GM11168 (cell line): ENCODE results near the gene TRIM71.

ENCODE experiments used
- in situ Hi-C: fragments of 300-500 bp; cut with MboI; formaldehyde crosslinking; loops from one replicate; pipeline ENCODE4 v1.12.0; 2022; ENCODE audit warnings: low sequenced_read_pairs; ENCODE audit not compliant: unreplicated experiment

The TRIM71 gene

DNA sequence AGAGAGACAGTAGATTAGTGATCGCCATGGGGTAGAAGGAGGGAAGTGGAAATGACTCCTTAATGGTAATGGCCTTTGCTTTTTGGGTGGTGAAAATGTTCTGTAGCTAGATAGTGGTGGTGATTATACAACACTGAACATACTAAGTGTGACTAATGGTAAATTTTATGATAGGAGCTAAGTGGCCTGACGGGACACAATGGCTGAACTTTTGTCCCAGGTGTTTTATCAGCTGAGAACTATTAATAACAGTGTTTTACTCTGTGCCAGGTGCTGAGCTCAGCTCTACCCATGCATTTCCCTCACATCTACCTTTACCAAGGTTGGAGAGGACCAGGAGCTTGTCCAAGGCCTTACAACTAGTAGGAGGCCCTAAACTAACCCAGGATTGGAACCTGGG is 66.8 kb downstream of the TRIM71 start:
- in situ Hi-C loops = loop anchor here (25.0 kb wide), 1 partner anchor 372 kb away; the partner anchor contains the start of gene CMTM6

DNA sequence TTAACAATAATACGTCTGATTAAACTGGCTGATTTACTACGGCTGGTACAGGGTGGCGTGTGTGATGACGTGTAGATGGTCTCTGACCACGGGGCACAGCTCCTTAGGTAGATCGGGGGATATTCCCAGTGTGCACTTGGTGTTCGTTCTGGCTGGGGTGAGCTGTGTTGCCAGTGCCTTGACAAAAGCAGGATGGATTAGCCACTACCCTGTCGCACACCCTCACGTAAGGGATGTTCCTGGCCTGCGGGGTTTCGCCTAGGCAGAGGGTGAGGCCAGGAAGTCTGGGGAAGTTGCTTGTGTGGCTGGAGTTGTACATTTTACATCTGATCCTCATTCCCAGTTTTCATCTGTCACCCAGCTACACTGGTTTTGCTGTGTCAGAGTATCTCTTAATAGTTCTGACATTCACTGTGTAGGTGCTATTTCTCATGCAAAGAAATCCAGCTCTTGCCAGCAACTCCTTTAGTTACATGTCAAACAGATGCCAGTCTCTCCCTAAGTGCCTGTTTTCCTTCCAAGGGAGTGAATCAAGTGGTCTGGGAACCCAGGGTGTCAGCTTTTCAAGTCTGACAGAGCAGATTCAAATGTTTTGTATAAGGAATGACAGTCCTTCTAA is 67.6 kb downstream of the TRIM71 start:
- in situ Hi-C loops = loop anchor here (25.0 kb wide), 1 partner anchor 373 kb away; the partner anchor contains the start of gene CMTM6

DNA sequence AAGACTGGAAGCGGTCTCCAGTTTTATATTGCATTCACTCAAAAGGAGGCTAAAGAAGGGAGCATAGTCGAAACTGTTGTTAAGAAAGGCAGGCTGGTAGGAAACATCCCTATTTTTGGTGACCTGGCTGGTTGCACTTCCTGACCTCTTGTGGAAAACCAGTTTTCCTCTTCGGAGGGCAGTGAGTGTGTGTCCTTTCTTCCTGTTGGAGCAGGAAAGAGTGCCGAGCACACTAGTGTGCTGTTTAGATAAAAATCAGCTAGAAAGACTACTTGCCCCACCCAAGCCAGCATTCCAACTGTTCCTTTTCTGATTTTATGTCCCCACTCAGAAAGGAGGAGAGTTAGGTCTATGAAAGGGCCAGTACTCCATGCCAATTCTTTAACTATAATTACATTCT is 68.5 kb downstream of the TRIM71 start:
- in situ Hi-C loops = loop anchor here (25.0 kb wide), 1 partner anchor 374 kb away; the partner anchor contains the start of gene CMTM6

DNA sequence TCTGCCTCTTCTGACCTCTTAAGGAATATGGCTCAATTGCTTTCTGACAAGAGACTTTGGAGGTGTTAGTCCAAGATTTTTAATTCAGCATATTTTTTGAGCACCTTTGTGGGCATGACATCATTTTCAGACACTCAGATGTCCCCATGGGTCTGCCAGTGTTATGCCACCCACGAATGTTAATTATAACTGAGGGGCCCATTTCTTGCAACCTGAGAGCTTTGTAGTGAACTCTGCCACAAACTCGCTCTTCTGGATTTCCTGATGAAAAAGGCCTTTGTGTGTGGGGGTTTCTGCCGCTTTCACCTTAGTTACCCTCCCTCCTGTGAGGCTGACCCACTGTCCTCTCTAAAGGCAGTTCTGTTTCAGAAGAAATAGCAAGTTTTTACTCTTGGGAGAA is 69.1 kb downstream of the TRIM71 start:
- in situ Hi-C loops = loop anchor here (25.0 kb wide), 1 partner anchor 375 kb away; the partner anchor contains the start of gene CMTM6

DNA sequence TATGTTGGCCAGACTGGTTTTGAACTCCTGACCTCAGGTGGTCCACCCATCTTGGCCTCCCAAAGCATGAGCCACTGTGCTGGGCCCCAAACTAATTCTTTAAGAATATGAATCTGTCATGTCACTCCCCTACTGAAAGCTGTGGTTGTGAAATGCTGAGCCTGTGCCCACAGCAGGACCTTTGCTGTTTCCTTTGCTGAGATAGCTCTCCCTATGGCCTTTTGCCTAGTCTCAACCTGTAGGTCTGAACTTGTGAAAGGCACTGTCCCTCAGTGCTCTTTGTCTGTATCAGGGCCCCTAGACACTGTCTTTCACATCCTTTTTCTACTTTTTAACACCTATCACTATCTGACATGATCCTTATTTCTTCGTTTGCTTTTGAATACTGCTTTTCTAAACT is 70.9 kb downstream of the TRIM71 start:
- in situ Hi-C loops = loop anchor here (25.0 kb wide), 1 partner anchor 376 kb away; the partner anchor contains the start of gene CMTM6

DNA sequence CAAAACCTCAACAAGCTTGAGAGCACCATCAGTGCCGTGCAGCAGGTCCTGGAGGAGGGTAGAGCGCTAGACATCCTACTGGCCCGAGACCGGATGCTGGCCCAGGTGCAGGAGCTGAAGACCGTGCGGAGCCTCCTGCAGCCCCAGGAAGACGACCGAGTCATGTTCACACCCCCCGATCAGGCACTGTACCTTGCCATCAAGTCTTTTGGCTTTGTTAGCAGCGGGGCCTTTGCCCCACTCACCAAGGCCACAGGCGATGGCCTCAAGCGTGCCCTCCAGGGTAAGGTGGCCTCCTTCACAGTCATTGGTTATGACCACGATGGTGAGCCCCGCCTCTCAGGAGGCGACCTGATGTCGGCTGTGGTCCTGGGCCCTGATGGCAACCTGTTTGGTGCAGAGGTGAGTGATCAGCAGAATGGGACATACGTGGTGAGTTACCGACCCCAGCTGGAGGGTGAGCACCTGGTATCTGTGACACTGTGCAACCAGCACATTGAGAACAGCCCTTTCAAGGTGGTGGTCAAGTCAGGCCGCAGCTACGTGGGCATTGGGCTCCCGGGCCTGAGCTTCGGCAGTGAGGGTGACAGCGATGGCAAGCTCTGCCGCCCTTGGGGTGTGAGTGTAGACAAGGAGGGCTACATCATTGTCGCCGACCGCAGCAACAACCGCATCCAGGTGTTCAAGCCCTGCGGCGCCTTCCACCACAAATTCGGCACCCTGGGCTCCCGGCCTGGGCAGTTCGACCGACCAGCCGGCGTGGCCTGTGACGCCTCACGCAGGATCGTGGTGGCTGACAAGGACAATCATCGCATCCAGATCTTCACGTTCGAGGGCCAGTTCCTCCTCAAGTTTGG is 72.9 kb downstream of the TRIM71 start:
- in situ Hi-C loops = loop anchor here (25.0 kb wide), 1 partner anchor 378 kb away; the partner anchor contains the start of gene CMTM6

DNA sequence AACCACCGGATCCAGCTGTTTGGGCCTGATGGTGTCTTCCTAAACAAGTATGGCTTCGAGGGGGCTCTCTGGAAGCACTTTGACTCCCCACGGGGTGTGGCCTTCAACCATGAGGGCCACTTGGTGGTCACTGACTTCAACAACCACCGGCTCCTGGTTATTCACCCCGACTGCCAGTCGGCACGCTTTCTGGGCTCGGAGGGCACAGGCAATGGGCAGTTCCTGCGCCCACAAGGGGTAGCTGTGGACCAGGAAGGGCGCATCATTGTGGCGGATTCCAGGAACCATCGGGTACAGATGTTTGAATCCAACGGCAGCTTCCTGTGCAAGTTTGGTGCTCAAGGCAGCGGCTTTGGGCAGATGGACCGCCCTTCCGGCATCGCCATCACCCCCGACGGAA is 73.6 kb downstream of the TRIM71 start:
- in situ Hi-C loops = loop anchor here (25.0 kb wide), 1 partner anchor 379 kb away; the partner anchor contains the start of gene CMTM6

DNA sequence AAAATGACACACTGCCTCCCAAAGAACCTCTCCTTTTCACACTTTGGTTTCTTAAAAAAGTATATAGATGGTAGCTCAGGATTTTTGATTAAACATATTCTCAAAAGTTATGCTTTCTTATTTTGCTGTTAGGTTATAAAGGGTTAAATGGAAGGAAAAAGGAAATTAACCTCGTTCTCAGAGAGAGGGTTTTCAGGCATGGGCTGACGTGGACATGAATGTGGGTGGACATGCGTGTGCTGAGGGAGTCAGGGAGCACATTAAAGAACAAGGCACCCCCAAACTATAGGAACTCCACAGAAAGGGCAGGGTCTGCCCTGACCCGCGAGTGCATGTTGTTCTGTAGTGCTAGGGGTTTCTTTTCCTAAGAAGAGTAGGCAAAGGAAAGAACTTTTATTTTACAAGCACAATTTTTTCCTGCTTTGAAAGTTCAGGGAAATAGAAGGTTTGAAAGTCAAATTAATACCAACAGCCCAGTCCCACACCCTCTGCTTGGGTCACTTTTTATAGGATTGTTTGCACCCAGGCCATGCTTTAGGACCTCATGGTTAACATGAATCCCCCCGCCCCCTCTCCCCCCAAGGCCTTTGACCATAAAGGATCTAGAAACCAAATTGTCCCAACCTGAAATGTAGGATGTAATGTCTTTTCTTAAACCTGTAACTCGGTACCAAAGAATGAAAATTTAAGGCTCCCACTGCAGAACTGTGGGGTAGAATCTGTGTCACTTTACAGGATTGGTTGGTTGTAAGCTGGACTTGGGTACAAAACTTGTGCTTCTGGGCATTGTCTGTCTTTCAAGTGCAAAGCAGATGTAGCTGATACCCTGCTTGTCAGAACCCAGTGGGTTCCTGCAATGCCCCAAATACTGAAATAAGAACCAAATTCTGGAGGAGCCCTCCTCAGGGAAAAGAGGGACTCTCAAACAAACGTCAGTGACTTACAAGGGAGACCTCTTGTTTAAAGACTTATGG is 75.1 kb downstream of the TRIM71 start:
- in situ Hi-C loops = loop anchor here (25.0 kb wide), 1 partner anchor 381 kb away; the partner anchor contains the start of gene CMTM6

DNA sequence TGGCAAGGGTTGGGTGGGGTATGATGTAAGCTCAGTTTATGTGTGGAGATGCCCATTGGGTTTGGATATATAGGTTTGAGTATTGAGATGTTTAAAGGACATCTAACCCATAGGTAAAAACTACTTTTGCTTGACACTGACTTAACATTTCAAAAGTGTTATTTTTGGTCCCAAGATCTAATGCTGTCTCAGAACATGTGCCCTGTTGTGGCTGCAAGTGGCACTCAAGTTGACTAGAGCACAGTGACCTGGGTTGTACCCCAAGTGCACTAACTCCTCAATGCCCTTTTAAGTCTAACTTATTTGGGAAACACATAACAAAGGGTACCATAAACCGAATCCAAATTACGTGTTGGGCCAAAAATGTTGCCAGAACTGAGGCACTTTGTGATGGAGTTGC is 77.2 kb downstream of the TRIM71 start:
- in situ Hi-C loops = loop anchor here (25.0 kb wide), 1 partner anchor 383 kb away; the partner anchor contains the start of gene CMTM6

DNA sequence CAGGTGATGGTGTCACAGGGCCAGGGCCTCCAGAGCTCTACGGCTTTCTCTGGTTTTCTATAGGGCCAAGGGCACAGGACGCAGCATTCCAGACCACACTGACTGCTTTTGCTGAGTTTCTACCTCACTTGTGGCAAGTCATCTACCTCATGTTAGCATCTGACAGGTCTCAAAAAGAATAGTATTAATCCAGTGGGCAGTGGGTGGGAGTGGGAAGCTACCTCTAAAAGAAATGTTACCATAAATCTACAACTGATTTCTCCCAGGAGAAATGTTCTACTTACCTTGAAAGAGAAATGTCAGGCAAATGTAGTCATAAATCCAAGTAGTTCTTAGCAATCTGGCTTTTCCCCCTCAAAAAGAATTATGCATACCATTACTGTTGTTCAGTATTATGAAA is 77.9 kb downstream of the TRIM71 start:
- in situ Hi-C loops = loop anchor here (25.0 kb wide), 1 partner anchor 383 kb away; the partner anchor contains the start of gene CMTM6

DNA sequence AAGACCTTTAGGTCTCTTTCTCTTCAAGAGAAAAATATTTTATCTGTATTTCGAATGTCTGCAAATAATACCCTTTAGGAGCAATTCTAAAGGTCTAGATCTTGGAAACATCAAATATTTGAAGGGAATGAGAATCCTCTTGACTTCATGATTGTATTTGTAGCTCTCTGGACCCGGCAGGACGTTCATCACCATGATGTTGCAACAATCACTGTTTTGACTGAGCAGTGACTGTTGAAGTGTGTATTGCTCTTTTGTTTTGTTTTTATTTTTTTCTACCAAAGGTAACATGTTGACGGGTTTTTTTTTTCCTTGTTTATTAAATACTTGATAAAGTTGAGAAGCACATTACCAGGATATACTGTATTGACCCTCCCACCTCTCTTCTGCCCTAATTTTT is 78.3 kb downstream of the TRIM71 start:
- in situ Hi-C loops = loop anchor here (25.0 kb wide), 1 partner anchor 384 kb away; the partner anchor contains the start of gene CMTM6

DNA sequence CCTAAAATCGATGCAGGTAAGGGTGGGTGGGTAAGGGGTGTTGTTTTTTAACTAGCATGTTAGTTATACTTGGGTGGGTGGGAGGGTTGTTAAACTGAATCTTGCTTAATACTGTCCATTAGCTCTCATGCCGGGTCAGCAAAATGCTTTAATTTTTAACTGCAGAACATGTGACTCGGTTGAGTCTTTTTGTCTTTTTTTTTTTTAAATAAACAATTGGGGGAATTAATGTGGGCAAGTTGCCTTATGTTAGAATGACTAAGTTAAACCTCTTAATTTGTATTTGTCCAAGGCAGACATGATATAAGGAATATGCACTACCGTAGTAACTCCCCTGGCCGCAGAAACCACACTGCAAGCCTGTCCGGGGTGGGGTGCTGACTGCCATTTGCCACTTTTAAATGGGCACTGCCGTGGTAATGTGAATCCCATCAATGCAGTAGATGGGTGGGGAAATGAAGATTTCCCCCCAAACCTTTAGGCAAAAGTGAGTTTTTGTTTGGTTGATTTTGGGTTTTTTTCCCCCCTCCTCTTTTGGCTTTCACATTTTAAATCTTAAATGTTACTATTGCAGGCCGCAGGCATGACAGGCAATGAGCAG is 79.3 kb downstream of the TRIM71 start:
- in situ Hi-C loops = loop anchor here (25.0 kb wide), 1 partner anchor 385 kb away; the partner anchor contains the start of gene CMTM6

DNA sequence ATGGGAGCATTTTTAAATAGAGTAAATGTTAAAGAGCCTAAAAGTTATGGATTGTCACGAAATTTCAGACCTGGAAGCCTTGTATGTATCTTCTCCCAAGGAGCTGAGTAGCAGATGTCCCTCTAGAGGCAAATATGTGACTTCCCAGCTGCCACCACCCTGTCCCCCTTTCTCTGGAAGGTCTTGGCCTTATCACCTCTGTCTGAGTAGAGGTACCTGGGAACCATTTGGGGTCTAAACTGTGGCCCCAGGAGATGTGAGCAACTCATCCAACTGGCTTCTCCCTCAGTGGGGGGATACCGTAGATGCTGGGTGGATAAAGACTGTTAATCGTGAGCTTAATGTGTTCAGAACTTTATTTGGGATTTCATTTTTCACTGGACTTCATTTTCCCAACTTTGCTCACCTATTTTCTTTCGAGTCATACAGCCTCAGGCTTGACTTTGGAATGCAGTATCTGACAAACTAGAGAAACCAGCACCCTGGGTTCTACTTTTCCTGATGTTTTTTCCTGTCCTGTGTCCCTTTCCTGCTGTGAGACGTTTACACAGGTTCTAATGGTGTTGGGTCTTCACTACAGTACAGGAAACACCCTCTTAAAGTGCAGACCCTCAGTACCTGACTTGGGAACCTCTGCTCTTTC is 80.3 kb downstream of the TRIM71 start:
- in situ Hi-C loops = loop anchor here (25.0 kb wide), 1 partner anchor 386 kb away; the partner anchor contains the start of gene CMTM6

DNA sequence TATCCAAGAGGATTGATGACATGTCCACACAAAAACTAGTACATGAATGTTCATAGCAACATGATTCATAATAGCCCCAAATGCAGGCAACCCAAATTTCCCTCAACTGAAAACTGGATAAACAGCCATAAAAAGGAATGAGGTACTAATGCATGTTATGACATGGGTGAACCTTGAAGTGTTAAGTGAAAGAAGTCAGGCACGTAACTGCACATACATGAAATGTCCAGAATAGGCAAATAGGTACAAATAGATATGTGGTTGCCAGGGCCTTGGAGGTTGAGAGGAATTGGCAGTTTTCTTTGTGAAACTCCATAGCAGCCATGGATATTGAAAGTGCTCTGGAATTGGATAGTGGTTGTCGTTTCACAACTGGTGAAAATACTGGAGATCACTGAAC is 81.5 kb downstream of the TRIM71 start:
- in situ Hi-C loops = loop anchor here (25.0 kb wide), 1 partner anchor 387 kb away; the partner anchor contains the start of gene CMTM6

DNA sequence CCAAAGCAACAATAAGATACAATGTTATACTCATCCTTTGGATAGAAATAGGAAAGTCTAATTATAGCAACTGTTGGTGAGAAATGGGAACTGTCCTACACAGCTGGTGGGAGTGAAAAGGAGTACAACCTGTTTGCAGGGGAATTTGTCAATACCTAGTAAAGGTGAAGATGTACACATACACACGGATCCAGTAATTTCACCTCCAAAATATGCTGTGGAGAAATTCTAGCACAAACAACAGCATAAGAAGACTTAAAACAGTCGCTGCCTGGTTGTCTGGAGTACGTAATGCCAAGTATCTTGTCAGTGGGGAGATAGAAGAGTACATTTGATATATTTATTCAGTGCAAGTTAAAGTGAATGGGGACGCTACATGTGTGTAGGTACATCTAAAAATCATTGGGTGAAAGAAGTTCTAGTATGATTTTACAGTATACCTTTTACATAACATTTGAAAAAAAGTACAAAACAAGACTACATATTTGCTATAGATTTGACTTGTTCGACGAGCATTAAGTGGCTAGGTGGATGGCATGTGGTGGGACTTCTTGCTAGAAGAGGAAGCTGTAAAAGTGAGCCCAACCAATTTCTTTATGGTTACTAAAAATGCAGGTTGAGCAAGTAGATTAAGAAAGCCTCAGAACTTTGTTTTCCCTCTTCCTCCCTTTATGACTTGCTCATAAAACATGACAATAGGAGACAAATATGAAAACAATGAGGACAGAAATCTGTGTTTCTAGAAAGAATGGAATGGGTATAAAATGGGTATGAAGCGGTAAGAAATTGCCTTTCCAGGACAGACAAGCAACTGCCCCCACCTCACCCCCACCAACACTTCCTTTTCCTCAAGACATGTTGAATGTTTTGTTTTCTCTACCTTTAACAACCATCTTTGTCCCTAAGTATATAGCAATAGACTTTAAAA is 83.5 kb downstream of the TRIM71 start:
- in situ Hi-C loops = loop anchor here (10.0 kb wide), 1 partner anchor 166 kb away; no protein-coding TSS in a partner anchor

DNA sequence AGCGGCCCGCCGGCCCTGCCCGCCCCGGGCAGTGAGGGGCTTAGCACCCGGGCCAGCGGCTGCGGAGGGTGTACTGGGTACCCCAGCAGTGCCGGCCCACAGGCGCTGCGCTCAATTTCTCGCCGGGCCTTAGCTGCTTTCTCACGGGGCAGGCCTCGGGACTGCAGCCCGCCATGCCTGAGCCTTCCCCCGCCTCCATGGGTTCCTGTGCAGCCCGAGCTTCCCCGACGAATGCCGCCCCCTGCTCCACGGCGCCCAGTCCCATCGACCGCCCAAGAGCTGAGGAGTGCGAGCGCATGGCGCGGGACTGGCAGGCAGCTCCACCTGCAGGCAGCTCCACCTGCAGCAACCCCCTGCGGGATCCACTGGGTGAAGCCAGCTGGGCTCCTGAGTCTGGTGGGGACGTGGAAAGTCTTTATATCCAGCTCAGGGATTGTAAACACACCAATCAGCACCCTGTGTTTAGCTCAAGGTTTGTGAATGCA is 85.1 kb downstream of the TRIM71 start:
- in situ Hi-C loops = loop anchor here (10.0 kb wide), 1 partner anchor 168 kb away; no protein-coding TSS in a partner anchor

DNA sequence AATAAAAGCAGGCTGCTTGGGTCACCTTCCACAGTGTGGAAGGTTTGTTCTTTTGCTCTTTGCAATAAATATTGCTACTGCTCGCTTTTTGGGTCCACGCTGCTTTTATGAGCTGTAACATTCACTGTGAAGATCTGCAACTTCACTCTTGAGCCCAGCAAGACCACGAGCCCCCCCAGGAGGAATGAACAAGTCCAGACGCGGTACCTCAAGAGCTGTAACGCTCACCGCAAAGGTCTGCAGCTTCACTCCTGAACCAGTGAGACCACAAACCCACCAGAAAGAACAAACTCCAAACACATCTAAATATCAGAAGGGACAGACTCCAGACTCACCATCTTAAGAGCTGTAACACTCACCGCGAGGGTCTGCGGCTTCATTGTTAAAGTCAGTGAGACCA is 86.2 kb downstream of the TRIM71 start:
- in situ Hi-C loops = loop anchor here (10.0 kb wide), 1 partner anchor 169 kb away; no protein-coding TSS in a partner anchor
